GM18858 (cell line): ENCODE results near the gene NTF3.
"Not testable (repeated sequence)": the region's sequence is repeated elsewhere in the genome, so short reads cannot be mapped to it uniquely, and the experiment has no call there.

ENCODE experiments used
- ATAC-seq: cut with Tn5 transposase; IDR thresholded peaks from one replicate; pipeline ENCODE4 v1.9.1; 2021; ENCODE audit not compliant: unreplicated experiment

The NTF3 gene

DNA sequence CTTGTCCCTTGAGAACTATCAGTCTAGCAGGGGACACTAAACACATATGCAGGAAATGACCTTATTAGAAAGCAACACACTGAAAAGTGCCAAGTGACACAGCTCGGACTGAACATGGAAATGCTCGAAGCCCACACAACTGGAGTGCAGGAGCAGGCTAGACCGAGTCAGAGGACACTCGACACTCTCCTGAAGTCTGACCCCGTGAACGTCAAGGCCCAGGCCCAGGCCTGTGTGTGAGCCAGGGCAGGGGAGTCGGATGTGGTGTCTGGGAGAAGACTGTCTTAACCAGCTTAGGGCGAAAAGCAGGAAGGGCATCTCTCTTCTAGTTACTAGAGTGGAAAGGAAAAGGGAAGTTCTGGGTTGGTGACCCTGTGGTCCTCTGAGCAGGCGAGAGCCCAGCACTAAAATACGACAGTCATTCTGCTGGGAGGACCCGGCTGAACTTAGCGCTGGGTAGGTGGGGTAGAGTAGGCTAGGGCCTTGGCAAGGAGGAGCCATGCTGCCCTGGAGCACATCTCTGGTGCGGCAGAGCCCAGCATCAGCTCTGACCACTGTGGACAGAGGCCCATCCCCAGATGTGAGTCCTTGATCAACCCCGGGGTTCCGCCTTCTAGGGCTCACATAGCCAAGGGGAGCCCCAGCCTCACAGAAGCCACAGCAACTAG, 93.0 kb downstream of the NTF3 start:
- ATAC-seq: no peak

DNA sequence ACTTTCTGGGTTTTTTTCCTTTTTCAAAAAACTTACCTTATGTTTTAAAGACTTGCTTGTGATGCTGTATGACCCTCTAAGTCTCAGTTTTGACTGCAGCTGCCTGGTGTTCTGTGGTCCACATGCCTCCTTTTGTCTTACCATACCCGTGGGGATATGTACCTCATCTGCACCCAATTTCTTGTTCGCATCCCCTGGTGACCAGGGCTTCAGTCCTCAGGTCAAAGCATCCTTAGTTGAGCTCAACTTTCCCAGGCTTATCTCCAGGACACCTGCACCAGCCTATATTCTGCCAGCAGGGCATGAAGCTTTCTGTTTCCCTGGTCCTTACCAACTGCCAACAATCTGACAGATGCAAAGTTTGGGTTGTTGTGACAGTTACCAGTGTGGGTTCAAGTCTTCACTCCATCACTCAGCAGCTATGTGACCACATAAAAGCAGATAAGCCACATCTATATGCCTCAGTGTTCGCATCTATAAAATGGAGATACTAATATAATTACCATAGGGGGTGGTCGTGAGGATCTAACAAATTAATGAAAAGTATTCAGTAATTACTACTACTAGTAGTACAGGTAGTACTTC, 94.0 kb downstream of the NTF3 start:
- ATAC-seq: no peak

GRCh38 chr12:5533368-5533767, 101.5 kb downstream of the NTF3 start:
- no peak for ATAC-seq

- no peak for ATAC-seq
Observed at GRCh38 chr12:5534426-5535199, 102.7 kb downstream of the NTF3 start.

GRCh38 chr12:5535541-5535940, 103.6 kb downstream of the NTF3 start:
- no peak for ATAC-seq

DNA sequence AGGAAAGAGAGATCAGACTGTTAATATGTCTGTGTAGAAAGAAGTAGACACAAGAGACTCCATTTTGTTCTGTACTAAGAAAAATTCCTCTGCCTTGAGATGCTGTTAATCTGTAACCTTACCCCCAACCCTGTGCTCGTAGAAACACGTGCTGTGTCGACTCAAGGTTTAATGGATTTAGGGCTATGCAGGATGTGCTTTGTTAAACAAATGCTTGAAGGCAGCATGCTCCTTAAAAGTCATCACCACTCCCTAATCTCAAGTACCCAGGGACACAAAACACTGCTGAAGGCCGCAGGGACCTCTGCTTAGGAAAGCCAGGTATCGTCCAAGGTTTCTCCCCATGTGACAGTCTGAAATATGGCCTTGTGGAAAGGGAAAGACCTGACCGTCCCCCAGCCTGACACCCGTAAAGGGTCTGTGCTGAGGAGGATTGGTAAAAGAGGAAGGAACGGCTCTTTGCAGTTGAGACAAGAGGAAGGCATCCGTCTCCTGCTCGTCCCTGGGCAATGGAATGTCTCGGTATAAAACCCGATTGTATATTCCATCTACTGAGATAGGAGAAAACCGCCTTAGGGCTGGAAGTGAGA, 105.2 kb downstream of the NTF3 start:
- not testable (repeated sequence) for ATAC-seq

DNA sequence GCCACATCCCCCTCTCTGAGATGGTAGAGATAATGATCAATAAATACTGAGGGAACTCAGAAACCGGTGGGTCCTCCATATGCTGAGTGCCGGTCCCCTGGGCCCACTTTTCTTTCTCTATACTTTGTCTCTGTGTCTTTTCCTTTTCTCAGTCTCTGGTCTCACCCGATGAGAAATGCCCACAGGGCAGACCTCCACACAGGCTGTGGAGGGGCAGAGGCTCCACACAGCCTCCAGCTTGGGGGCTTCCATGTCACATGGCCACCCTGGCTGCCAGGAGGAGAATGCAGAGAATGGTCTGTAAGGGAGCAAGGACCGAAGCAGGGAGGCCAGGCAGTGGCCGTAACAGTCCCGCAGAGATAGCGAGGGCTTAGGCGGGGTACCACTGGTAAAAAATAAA, 105.9 kb downstream of the NTF3 start:
- ATAC-seq: no peak
